NCI-H128 (cell line): ENCODE measurements around the gene IER5.
"Not testable (repeated sequence)": the region's sequence is repeated elsewhere in the genome, so short reads cannot be mapped to it uniquely, and the experiment has no call there.

ENCODE experiments used
- DNase-seq: peaks from one replicate; lab custom pipeline; 2025; ENCODE audit not compliant: unreplicated experiment; lab: John Stamatoyannopoulos, UW

Gene IER5

DNA sequence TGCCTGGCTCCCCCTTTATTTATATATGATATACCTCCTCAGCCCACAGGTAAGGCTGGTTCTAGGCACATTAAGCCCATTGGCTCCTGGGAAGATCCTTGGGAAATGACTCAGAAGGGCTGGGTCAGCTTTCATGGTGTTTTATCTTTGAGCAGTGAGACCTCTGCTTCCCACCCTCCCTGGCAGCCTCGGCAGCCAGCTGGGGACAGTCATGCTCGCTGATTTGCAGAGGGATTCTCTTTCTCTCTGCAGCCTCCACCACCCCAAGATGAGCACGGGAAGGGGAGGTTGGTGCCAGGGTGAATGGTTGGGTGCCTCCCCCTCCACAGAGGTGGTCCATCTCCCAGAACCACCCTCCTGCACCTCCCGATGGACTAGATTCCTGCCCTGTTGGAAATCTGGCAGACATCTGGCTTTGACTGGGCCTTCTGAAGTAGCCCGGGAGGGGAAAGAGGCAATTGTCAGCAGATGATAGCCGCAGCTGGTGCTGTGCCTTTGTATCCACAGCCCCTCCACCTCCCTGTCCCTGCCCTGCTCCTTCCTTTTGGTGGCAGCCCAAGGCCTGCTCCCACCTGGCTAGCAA, 24.6 kb downstream of the IER5 start:
- no peak for DNase-seq

DNA sequence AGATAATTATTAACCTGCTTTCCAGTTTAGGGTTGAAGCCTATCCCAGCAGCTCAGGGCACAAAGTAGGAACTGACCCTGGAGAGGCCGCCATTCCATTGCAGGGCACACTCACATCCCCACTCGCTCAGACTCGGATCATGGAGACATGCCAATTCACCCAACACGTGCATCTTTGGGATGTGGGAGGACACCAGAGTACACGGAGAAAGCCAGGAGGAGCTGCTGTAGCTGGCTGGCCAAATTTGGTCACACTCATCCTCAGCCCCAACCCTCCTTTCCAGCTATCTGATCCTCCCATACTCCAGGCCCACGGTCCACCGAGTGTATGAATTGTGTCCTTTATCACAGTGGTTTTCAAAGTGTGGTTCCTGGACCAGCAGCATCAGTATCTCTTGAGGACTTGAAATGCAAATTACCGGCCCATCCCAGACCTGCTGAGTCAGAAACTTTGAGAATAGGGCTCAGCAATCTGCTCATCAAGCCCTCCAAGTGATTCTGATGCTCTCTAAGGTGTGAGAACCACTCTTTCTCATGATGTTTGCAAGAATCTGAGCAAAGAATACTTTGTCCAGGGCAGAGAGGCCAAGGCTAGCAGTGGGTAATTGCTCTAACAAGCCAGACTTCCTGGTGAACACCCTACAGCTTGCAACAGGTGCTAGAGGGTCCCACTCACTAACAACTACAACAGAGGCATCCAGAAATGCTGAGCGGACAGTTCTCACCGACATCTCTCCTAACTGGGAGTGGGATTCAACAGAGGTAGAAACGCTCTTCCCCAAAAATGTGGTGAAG, 26.3 kb downstream of the IER5 start:
- DNase-seq = no peak

DNA sequence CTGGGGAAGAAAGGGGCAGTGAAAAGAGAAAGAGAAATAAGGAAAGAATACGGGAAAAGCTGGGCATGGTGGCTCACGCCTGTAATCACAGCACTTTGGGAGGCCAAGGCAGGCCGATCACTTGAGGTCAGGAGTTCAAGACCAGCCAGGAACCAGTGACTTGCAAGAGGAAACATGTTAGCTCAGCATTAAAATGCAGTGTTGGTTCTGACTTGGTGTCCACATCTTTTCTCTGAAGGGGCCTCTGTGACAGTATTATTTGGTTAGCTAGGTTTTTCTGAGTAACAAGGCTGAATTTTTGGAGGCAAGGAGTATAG, 26.8 kb downstream of the IER5 start:
- no peak for DNase-seq

DNA sequence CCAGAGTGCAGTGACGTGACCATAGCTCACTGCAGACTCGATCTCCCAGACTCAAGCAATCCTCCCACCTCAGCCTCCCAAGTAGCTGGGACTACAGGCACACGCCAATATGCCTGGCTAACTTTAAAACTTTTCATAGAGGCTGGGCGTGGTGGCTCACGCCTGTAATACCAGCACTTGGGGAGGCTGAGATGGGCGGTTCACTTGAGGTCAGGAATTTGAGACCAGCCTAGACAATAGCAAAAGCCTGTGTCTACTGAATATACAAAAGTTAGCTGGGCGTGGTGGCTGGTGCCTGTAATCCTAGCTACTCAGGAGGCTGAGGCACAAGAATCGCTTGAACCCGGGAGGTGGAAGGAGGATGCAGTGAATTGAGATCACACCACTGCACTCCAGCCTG, 27.5 kb downstream of the IER5 start:
- DNase-seq = not testable (repeated sequence)

DNA sequence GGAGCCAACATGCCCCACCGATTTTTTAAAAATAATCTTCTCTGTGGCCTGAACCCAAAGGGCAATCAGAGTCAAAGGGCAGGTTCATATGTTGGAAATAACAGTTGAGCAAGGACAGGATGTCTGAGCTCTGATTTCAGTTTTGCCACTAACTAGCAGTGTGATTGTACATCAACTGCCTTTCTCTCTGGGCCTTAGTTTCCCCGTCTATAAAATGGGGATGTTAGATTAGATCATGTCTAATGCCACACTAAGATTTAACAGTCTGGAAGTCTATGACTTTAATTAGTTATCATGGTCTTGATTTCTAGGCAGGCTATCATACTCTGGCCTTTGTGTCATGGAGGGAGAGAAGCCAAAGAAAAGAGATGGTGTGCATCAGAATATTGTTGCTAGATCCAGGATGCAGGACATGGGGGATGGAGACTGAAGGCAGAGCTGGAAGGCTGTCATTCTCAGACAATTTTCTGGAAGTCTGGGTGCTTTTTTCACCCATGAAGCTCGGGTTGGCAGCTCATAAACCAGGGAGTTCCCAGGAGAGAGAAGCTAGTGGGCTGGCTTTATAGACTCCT, 28.4 kb downstream of the IER5 start:
- no peak for DNase-seq

DNA sequence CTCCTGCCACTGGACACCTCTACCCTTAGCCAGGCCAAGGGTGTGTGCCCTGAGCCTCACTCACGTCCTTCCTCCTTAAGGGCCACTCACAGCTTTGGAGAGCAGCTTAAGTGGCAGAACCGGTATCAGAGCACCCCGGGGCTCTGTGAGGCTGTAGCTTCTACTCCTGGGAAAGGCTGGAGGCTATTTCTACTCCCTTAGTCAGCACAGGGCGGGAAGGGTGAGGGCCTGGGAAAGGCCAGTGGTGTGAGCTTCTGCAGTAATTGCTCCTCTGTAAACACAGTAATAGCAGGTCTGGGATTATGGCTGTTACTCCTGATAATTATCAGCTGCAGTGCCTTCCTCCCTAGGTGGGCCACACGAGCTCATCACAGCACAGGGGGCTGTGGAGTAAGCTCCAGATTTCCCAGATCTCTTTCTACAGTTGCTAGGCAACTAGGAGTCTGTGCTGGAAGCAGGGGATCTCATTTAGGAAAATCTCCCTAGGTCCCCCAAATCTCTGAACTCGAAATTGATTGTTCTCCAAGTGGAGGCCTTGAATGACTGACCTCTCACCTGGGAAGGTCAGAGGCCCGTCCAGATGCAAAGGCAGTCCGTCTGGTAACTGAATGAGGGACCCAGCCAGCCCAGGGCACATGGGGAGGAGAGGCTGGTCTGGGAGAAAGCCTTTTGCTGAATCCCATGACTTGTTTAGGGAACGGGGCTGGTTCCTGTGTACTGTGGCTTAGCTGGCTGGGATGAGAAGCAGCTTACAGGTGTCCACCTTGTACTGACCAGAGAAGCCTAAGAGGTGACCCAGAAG, 29.3 kb downstream of the IER5 start:
- DNase-seq = no peak

DNA sequence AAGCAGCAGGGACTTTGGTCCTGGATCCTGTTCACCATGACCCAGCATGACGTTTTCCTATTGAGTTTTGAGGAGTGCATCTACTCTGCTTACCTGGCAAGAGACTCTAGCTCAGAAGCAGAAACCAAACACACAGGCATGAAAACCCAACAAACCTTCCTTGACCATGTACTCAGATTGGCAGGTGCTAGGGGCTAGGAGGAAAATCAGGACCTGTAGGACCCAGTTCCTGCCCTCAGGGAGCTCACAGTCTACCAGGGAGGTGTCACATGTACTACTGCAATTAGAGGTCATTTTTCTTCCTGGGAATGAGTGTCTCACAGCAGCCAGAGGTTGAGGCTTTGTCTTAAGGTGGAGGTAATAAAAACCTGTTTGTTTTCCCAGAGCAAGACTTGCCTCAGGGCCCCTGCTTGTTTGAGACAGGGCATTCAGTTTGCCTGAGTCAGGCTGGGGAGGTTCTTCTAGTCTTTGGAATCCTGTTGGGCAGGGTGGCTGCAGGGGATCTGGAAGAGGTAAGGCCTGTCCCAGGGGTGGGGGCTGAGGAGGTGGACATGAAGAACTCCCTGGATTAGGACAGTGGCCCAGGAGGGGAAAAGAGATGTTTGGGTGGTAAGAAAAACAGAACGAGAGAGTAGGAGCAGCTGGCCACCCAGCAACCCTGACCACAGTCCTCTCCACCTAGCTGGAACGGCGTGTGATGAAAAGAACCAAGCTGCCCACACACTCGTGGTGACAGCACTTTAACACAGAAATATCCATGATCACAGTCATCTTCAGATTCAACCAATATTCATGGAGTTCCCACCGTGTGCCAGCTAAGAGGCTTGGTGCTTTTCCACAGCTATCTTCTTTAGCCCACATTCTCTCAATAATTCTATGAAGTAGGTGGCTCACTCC, 30.8 kb downstream of the IER5 start:
- DNase-seq = no peak

DNA sequence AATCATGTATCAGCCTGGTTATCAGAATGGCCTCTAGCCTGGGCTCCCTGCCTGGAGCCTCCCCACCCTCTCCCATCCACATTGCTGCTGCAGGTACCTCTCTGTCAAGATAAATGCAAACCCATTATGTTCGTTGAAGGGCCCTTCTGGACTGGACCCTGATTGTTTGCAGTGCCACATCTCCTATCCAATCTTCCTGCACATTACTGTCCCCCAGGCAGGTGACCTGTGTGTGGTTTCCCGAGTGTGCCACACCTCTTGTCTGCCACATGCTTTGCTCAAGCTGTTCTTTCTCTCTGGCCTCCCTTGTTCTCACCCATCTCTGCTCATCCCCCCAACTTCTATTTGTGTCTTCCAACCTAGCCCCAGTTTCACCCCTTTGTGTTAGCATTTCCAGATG, 32.4 kb downstream of the IER5 start:
- DNase-seq = no peak

DNA sequence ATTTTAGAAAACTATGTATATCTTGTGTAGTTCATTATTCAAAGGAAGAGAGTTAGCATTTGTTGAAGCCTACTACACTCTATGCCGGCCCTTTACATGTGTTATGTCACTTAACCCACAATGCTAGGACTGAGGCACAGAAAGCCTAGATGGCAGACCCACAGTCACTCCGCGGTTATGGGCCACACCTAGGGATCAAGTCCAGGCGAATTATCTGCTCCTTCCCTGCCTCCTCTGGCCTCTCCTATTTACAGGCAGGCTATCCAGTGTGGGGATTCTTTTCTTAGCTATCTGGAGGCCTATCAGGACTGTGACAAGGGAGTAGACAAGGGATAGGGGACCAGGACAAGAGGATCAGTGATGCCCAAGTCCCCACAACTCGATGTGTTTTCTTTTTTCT, 33.0 kb downstream of the IER5 start:
- DNase-seq = no peak

DNA sequence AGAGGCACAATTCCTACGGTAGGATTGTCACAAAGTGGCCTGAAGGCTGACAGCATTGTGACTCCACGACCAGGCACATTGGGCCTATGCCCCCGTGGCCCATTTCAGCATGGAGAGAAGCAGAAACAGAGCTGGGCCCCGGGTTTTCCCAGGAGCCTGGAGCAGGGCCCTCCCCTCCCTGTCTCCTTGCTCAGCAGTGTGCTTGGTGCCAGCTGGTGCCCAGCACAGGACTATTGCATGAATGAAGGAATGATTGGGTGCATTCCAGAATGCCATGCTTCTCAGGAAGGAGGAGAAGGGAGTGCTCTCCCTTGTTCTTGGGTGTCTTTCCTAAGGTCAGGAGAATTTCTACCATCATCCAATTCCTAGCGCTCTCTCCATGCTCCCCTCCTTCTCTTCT, 33.7 kb downstream of the IER5 start:
- no peak for DNase-seq

DNA sequence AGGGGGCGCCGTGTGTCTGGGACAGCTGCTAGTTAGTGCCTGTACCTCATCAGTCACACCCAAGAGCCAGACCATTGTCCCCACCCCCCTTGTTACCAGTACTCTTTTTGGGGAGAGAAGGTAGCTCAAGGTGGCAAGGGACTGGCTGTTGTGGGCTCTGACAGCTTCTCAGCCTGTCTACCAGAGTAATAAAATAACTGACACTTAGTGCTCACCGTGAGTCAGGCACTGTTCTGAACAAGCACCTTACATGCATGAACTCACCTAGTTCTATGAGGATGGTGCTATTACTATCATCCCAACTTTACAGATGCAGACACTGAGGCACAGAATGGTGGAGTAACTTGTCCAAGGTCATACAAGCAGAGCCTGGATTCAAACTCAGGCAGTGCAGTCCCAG, 34.7 kb downstream of the IER5 start:
- no peak for DNase-seq

DNA sequence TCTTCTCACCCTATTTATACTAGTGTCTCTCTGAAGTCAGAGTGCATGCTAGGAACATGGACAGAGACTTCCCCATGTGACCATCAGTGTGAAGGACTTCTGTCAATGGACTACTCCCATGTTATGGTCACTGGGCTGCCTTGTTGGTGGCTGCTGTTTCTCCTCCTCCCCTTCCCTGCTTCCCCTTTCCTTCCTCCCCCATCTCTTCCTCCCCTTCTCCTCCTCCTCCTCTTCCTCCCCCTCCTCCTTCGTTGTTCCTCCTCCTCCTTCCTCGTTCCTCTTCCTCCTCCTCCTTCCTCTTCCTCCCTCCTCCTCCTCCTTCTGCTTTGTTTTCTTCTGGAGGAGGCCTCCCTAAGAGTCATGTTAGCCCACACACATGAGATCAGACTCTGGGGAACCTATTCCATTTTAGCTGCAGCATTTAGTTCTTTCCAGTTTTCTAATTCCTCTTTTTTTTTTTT, 35.8 kb downstream of the IER5 start:
- DNase-seq = no peak

DNA sequence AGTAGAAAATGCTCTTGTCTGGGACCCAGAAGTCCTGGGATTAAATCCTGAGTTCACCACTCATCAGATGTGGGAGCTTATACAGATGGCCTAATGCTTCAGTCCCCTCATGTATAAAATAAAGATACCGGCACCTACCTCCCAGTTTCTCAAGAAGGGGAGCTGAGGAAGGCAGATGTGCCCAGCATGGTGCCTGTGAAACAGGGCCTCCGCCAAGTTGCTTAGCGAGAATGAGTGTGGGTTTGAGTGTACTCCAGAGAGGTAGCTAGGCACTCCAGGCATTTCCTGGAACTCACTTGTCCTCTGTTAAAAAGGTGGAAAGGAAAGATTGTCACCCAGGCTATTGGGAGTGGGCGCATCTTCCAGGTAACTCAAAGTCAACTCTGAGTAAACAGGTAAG, 37.8 kb downstream of the IER5 start:
- DNase-seq = no peak

DNA sequence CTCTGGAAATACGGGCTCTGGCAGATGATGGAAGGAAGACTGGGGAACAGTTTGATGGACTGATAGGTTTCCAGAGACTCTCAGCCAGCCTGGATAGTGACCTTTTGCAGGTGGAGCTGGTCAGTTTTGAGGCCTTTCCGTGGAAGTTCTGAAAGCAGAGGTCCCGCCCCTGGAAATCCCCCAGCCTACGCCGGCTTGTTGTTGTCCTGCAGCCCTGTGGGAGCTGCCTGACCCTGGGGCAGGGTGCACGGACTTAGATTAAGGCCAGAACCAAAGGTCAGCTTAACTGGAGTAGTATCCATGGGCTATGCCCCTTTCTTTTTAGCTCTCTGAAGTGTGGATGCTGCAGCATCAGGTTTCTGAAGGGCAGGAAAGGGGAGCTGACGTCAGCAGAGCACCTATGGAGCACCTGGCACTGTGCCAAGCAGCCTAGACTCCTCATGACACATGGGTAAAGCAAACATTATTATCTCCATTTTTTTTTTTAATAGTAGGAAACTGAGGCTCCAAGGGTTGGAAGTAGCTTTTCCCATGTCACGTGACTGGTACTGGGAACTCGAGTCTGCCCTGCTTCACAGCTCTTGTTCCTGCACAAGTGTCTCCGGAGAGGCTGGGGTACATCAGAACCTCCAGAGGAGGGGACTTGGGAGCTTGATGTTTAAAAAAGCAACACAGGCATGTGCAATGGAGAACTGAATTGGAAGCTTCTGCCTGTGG, 38.5 kb downstream of the IER5 start:
- DNase-seq = peak; percentile 89

DNA sequence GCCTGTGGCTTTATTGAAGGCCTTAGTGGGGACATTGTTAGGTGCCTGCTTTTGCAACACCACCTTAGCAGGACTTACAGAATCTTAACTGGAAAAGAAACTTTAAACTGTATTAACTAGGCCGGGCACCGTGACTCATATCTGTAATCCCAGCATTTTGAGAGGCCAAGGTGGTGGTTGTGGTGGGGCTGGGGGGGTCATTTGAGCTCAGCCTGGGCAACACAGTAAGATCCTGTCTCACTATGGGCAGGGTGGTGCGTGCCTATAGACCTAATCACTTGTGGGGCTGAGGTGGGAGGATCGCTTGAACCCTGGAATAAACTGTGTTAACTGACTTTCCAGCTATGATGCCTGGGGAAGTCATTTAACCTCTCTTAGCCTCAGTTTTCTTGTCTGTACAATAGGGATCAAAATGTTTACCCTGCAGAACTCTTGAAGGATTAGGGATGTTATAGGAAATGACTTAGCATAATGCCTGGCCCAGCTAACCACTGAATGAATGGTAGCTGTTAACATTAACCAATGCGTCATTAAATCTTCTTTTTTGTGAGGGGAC, 39.5 kb downstream of the IER5 start:
- DNase-seq = no peak

DNA sequence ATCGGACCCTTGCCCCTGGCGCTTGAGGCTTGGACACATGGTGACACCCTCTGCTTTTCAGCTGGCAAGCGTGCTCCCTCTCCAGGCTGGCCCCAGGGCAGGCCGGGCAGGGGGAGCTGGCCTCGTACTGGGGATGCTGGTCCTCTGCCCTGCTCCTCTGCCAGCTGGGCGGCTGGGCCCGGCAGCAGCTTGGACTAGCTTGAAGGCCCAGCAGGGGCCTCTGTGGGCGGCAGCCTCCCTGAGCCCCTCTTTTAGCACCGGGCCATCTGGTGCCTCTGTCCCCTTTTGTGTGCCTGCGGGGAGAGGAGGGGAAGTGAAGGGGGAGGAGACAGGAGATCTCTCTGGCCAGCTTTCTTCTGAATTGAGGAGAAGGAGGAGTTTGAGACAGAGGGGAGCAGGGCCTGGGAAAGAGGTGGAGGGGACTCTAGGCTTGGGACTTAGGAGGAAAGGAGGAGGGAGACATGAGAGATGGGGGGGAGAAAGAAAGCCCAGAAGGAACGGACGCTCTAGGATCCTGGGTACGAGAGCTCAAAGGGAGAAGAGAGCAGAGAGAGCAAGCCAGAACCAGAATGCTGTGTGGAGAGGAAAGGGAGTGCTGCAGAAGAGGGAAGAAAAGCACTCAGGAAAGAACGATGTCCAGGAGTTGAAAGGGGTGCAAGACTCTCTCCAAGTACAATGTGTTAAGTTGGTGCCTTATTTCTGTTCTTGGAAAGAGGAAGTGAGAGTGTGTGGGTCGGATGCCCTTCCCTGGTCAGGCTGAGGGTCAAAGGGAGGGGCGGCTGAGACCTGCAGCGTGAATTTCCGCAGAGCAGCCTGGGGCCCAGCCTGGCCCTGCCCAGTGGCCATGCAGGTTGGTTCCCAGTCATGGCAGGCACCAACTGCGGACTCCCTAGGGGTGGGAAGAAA, 40.3 kb downstream of the IER5 start:
- no peak for DNase-seq

DNA sequence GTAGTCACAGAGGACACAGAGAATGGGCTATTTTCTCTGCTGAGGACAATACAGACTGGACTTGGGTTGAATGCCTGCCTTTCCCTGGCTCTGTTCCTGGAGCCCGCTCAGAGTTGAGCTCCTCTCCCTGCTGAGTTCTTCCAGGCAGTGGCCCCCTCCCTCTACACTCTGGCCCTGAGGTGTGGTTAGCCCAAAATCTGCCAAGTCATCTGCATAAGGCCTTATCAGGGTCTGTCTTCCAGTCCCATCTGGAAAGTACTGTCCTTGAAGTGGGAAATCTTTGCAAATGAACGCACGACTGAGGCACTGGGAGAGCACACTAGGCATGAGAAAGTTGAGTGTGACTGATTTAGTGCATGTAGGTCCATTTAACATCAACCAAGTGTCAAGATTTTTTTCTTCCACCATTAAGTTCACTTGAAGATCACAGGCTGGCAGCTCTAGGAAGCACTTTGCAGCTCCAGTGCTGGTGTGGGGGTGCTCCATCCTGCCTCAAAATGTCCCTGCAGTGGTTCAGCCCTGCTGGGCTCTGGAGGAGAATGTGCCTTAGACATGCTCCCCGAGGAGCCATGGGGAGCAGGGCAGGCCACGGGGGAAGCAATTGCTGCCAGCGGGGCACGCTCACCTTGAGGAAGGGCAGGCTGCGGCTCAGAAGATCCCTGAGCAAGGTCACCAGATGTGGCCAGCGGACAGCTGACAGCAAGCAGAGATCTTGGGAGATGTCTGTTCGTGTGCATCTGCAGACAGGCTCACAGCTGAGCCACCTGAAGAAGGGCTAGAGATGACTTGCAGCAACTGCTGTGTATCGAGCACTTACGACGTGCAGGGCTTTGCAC, 41.5 kb downstream of the IER5 start:
- no peak for DNase-seq
